Activated CD4-positive, CD25-positive, alpha-beta regulatory T cell (primary cell): Measurements from ENCODE around the gene HBE1.
"Not testable (repeated sequence)": the region's sequence is repeated elsewhere in the genome, so short reads cannot be mapped to it uniquely, and the experiment has no call there.

Experiments used
- DNase-seq, 4 experiments: peaks; one replicate each; lab custom pipeline; 2025; lab: John Stamatoyannopoulos, UW

Gene HBE1

DNA sequence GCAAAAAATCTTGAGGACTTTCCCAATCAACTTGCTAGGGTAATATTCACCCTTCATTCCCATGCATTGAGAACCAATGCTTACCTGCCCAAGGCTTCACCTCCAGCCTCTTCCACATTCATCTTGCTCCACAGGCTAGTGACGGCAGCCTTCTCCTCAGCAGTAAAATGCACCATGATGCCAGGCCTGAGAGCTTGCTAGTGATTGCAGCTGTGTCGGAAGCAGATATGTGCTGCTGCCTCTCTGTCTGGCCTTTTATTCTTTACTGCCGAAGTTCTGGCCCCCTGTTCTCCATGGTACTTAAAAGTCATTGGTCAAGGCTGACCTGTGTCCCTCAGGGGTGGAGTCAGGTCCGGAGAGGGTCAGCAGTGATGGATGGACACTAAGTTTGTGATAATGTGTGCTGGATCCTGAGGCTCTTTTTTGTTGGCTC, at the start of gene HBE1:
Gene HBE1, minus strand, starts transcription at position 231 of the 433 bp plus-strand sequence. Its CDS starts 55 bp downstream, at position 176.
- DNase-seq = no peak

DNA sequence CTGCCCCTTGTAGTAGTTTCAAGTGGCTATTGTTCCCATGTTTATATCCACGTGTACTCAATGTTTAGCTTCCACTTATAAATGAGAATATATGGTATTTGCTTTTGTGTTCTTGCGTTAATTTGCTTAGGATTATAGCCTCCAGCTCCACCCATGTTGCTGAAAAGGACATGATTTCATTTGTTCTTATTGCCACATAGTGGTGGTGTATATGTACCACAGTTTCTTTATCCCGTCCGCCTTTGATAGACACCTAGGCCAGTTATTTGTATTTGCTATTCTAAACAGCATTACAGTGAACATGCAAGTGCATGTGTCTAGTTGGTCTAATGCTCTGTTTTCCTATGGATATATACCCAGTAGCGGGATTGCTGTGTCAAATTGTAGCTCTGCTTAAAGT, 47.5 kb upstream of the HBE1 start:
- no peak for DNase-seq

DNA sequence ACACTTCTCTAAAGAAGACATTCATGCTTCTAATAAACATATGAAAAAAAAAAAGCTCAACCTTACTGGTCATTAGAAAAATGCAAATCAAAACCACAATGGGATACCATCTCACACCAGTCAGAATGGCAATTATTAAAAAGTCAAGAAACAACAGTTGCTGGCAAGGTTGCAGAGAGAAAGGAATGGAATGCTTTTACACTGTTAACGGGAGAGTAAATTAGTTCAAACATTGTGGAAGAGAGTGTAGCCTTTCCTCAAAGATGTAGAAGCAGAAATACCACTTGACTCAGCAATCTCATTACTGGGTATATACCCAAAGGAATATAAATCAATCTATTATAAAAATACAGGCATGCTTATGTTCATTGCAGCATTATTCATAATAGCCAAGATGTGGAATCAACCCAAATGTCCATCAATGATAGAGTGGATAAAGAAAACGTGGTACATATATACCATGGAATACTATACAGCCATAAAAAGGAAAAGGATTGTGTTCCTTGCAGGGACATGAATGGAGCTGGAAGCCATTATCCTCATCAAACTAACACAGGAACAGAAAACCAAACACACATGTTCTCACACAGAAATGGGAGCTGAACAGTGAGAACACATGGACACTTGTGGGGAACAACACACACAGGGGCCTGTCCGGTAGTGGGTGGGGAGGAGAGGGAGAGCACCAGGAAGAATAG, 43.7 kb upstream of the HBE1 start:
- DNase-seq = not testable (repeated sequence)

DNA sequence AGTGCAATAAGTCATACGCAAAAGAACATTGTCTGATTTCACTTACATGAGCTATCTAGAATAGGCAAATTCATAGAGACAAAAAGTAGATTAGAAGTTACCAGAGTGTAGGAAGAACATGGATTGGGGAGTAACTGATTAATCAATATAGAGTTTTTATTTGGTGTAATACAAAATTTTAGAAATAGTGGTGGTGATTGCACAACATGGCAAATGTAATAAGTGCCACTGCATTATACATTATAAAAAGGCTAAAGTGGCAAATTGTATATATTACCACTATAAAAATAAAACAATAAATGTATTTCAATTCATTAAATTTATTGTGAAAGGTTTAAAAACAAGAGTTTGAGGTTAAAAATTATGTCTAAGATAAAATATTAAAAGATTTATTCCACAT, 40.7 kb upstream of the HBE1 start:
- DNase-seq = no peak

- DNase-seq = no peak
These were observed 37.7 kb upstream of the HBE1 start for GRCh38 chr11:5307256-5308019.

DNA sequence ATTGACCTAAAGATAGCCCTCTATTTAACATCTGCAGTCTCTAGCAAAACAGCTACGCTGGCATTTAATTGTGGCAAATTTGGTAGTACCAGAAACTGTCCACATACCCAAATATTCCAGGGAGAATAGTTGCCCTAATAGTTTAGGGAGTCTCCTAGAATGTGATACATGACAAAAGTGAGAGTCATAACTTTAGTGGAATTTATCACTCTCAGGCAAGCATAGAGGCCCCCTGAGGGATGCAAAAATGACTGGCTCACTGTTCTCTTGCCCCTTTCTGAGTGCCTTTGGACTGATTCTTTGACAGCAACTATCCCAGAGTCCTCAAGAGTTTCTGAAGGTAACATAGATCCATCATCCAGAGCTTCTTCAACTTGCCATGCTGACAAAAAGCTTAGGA, 34.3 kb upstream of the HBE1 start:
- DNase-seq = no peak

DNA sequence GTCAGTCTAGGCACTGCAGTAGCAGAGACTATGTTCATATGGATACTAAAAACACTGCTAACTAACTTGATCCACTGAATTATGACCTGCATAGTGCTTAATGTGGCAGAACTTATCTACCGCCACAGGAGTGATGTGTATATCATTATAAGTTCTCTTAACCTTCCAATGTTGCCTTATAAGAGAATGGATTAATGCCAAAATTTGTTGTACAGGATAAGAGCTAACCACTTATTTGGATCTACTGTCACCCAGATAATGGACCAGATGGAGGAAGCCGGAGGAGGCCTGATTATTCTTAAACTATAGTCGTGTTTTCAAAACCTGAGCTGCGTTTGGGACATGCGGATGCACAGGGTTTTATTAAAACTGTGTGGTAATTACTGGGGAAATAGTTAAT, 33.9 kb upstream of the HBE1 start:
- DNase-seq = no peak

- DNase-seq = no peak
These were observed 32.1 kb upstream of the HBE1 start, which contains the start of gene OR51B4 for GRCh38 chr11:5301846-5302245. Gene OR51B4 (minus strand): TSS chr11:5301946. CDS start chr11:5301946, 0 bp downstream.

- DNase-seq = no peak
These were observed 30.5 kb upstream of the HBE1 start for GRCh38 chr11:5300251-5300650.

- no peak for DNase-seq
These were observed 28.7 kb upstream of the HBE1 start for GRCh38 chr11:5298451-5298850.

GRCh38 chr11:5297721-5298323, 28.1 kb upstream of the HBE1 start:
- DNase-seq = no peak

- DNase-seq = not testable (repeated sequence)
These were observed 24.7 kb upstream of the HBE1 start for GRCh38 chr11:5294342-5294995.

DNA sequence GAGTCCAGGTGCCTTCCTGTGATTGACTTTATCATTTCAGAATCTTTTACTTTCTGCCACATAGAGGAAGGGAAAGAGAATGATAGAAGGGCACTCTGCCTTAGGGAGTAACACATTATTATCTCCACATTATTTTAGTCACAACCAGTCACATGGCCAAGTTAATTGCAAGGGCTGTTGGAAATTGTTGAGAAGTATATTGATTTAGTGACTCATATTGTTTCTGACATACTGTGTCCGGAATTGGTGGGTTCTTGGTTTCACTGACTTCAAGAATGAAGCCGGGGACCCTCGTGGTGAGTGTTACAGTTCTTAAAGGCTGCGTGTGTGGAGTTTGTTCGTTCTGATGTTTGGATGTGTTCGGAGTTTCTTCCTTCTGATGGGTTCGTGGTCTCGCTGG, 23.3 kb upstream of the HBE1 start:
- DNase-seq = no peak

- no peak for DNase-seq
These were observed 21.6 kb upstream of the HBE1 start for GRCh38 chr11:5291207-5291838.

DNA sequence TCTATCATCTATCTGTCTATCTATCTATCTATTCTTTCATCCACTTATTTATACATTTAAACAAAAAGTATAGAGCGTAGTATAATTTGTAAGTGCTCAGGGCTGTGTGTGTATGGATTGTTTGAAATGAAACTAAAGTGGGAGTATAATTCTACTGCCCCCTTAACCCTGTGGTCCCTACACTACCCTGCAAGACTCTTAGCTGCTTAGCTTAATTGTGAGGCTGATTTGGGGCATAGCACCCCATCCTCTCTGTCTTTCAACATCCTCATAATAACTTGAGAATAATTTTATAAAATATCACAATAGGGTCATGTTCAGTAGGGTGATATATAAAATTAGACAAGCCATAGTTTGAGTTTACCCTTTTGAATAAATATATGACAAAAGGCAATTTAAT, 20.4 kb upstream of the HBE1 start:
- DNase-seq = no peak

DNA sequence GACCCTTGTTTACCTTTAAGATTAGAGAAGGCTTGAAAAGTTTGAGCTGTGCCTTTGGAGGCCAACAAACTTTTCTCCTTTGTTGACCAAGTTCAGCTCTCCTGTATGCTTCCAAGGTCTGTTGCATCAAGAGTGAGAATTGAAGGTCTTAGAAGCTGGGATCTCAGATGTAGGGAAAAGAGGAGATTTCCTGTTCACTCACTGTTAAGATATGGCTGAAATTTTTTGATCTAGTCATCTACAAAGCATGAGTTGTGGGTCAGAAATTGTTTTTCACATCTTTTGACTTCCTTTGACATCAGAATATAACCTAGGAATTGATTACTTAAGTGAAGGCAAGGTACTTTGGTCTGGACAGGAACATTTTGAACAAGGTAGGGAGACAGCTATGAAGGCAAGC, 20.0 kb upstream of the HBE1 start:
- no peak for DNase-seq

GRCh38 chr11:5288906-5289550, 19.3 kb upstream of the HBE1 start:
- no peak for DNase-seq

DNA sequence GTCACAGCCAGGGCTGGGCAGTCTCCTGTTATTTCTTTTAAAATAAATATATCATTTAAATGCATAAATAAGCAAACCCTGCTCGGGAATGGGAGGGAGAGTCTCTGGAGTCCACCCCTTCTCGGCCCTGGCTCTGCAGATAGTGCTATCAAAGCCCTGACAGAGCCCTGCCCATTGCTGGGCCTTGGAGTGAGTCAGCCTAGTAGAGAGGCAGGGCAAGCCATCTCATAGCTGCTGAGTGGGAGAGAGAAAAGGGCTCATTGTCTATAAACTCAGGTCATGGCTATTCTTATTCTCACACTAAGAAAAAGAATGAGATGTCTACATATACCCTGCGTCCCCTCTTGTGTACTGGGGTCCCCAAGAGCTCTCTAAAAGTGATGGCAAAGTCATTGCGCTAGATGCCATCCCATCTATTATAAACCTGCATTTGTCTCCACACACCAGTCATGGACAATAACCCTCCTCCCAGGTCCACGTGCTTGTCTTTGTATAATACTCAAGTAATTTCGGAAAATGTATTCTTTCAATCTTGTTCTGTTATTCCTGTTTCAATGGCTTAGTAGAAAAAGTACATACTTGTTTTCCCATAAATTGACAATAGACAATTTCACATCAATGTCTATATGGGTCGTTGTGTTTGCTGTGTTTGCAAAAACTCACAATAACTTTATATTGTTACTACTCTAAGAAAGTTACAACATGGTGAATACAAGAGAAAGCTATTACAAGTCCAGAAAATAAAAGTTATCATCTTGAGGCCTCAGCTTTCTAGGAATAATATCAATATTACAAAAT, 18.6 kb upstream of the HBE1 start:
- no peak for DNase-seq

DNA sequence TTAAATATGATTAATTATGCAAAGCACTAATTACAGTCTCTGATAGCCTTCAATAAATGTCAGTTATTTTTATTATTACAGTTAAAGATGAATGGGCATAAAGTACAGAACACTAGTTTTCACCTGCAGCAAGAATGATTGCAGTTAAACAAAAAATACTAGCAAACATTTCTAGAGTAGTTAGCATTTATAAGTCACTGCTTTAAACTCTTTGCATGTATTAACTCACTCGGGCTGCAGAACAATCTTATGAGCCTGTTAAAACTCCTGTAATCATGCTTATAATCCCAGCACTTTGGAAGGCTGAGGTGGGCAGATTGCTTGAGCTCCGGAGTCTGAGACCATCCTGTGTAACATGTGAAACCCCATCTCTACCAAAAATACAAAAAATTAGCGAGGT, 17.2 kb upstream of the HBE1 start:
- DNase-seq = no peak

DNA sequence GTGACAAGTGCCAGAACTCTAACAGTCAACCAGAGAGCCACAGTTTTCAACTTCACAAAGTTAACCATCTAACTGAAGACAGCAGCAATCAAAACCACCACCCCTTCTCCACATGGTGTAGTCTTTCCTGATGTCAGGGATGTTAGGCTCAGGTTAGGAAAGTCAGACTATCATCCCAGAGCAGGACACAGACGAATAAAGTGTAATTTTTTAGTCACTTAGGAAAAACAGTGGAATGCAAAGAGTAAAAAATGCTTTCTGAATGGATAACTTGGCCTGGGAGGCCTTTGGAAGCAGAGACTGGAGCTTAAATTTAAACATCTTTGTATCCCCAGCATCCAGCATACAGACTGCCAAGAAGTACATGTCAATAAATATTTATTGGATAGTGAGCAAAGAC, 16.6 kb upstream of the HBE1 start:
- DNase-seq = no peak
